ENCODE data around the gene GABRA5.

DNA sequence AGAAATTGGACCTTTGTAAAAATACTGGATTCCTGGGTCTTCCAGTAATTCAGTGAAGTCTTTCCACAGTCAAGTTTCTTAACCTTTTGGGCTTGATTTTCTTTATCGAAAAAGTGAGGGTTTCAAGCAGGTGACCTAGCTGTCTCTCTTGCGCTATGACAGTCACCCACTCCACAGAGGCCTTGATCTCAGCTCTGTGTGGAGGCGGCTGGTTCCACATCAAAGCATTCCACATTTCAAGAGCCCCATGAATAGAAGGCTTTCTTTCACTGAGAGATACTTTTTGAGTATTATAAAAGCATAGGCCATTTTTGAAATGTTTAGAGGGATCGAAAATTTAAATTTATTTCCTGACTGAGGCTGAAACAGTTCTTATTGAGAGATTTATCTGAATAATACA, 43.9 kb downstream of the GABRA5 start:
- TF ChIP-seq, protein P1, sequence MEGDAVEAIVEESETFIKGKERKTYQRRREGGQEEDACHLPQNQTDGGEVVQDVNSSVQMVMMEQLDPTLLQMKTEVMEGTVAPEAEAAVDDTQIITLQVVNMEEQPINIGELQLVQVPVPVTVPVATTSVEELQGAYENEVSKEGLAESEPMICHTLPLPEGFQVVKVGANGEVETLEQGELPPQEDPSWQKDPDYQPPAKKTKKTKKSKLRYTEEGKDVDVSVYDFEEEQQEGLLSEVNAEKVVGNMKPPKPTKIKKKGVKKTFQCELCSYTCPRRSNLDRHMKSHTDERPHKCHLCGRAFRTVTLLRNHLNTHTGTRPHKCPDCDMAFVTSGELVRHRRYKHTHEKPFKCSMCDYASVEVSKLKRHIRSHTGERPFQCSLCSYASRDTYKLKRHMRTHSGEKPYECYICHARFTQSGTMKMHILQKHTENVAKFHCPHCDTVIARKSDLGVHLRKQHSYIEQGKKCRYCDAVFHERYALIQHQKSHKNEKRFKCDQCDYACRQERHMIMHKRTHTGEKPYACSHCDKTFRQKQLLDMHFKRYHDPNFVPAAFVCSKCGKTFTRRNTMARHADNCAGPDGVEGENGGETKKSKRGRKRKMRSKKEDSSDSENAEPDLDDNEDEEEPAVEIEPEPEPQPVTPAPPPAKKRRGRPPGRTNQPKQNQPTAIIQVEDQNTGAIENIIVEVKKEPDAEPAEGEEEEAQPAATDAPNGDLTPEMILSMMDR (IDR thresholded peaks at IDR 0.05; ENCODE audit: poor library complexity, severe bottlenecking), result no peak
- no peak for TF ChIP-seq POLR2AphosphoS5 (IDR thresholded peaks at IDR 0.05)

Measured in neural cell (in vitro differentiated cells).